ENCODE results near the gene LSM14A. TPM values are rescaled to one million over a fixed set of nuclear protein-coding genes. Genes with fewer than 3 reads are reported as not detected.

Gene LSM14A
- total RNA-seq, 4 donors from 2014 or later: 51.5 to 110 (median 62.9) TPM

GRCh38 chr19:34254698-34255432, 82.6 kb downstream of the LSM14A start:
- Histone ChIP-seq H3K36me3 (peaks cover 0 to 5% (median 0%) of the 10 kb centered on the region in 3 donors), H3K4me3 (peak overlapping the region; percentile 94 to 96 (median 95)), H3K4me1 (peaks cover 0 to 35% (median 6%) of the 10 kb centered on the region in 3 donors), H3K27ac (peak overlapping the region; percentile 71 to 97 (median 94)), H3K9me3 (no peaks in the 10 kb centered on the region), H3K27me3 (no peaks in the 10 kb centered on the region)
- intact Hi-C loops (cut with DNase I): no loop called here
- DNase-seq: no peak
- 0% methylated on average over 1 to 12 of the region's 88 CpGs for WGBS, 2 donors
- no peak for TF ChIP-seq POLR2A (IDR thresholded peaks at IDR 0.05)
- TF ChIP-seq CTCF (IDR thresholded peaks at IDR 0.05): no peak

- Histone ChIP-seq H3K4me1 (peaks cover 0 to 36% (median 6%) of the 10 kb centered on the region in 3 donors), H3K27me3 (no peaks in the 10 kb centered on the region), H3K36me3 (peaks cover 0 to 5% (median 0%) of the 10 kb centered on the region in 3 donors), H3K4me3 (peak overlapping the region; percentile 94 to 96 (median 95)), H3K9me3 (no peaks in the 10 kb centered on the region), H3K27ac (peak overlapping the region in 3 of 4 donors; percentile 71 to 97 (median 95))
- no peak for TF ChIP-seq POLR2A (IDR thresholded peaks at IDR 0.05)
- no peak for TF ChIP-seq CTCF (IDR thresholded peaks at IDR 0.05)
- WGBS, 2 donors: 39% methylated on average over 9 of the region's 9 CpGs
- intact Hi-C loops (cut with DNase I): no loop called here
- no peak for DNase-seq
These were observed 83.2 kb downstream of the LSM14A start for GRCh38 chr19:34255546-34255945.

GRCh38 chr19:34256835-34257558, 84.7 kb downstream of the LSM14A start:
- Histone ChIP-seq H3K27ac (no peak overlapping the region), H3K4me1 (peaks cover 0 to 51% (median 11%) of the 10 kb centered on the region in 3 donors), H3K27me3 (no peaks in the 10 kb centered on the region), H3K36me3 (peaks cover 0 to 5% (median 0%) of the 10 kb centered on the region in 3 donors), H3K4me3 (no peak overlapping the region), H3K9me3 (no peaks in the 10 kb centered on the region)
- no peak for DNase-seq
- WGBS, 2 donors: 65% methylated on average over 5 of the region's 5 CpGs
- TF ChIP-seq CTCF (IDR thresholded peaks at IDR 0.05) (no peak), POLR2A (IDR thresholded peaks at IDR 0.05) (no peak)
- intact Hi-C loops (cut with DNase I): no loop called here

GRCh38 chr19:34257559-34257924, 85.2 kb downstream of the LSM14A start:
- no peak overlapping the region for H3K27ac ChIP-seq
- H3K9me3 ChIP-seq: no peaks in the 10 kb centered on the region
- H3K4me1 ChIP-seq: peaks cover 0 to 51% (median 11%) of the 10 kb centered on the region in 3 donors
- no peak for DNase-seq
- 79 to 81% methylated on average over 2 of the region's 2 CpGs for WGBS, 2 donors
- H3K27me3 ChIP-seq: no peaks in the 10 kb centered on the region
- H3K36me3 ChIP-seq: peaks cover 0 to 5% (median 0%) of the 10 kb centered on the region in 3 donors
- no peak for TF ChIP-seq CTCF (IDR thresholded peaks at IDR 0.05)
- no peak for TF ChIP-seq POLR2A (IDR thresholded peaks at IDR 0.05)
- intact Hi-C loops (cut with DNase I): no loop called here
- no peak overlapping the region for H3K4me3 ChIP-seq
